Measurements from ENCODE around the gene ABHD5. TPM values are rescaled to one million over a fixed set of nuclear protein-coding genes. Genes with fewer than 3 reads are reported as not detected.

ABHD5 gene
- total and polyA plus RNA-seq, 9 donors, result 4.4 to 36.2 (median 11.3) TPM

- TF ChIP-seq EP300 (IDR thresholded peaks at IDR 0.05), result no peak
- TF ChIP-seq CTCF (IDR thresholded peaks at IDR 0.05), result no peak
- TF ChIP-seq POLR2A (IDR thresholded peaks at IDR 0.05), result no peak
- Histone ChIP-seq H3K4me1 (ENCODE audit: insufficient read depth) (no peaks in the 10 kb centered on the region), H3K27ac (no peak overlapping the region), H3K9me3 (no peaks in the 10 kb centered on the region), H3K4me3 (no peak overlapping the region), H3K36me3 (no peaks in the 10 kb centered on the region), H3K27me3 (no peaks in the 10 kb centered on the region)
- 79 to 91% (median 87%) methylated on average over 6 of the region's 6 CpGs for WGBS, 3 donors
- DNase-seq, result no peak
- intact Hi-C loops (cut with DNase I), result no loop called here
Measured at GRCh38 chr3:43732747-43733425, 42.1 kb downstream of the ABHD5 start.

- Histone ChIP-seq H3K9me3 (no peaks in the 10 kb centered on the region), H3K4me3 (no peak overlapping the region), H3K27me3 (no peaks in the 10 kb centered on the region), H3K36me3 (no peaks in the 10 kb centered on the region), H3K27ac (no peak overlapping the region), H3K4me1 (ENCODE audit: insufficient read depth) (no peaks in the 10 kb centered on the region)
- intact Hi-C loops (cut with DNase I), result no loop called here
- TF ChIP-seq EP300 (IDR thresholded peaks at IDR 0.05) (no peak), POLR2A (IDR thresholded peaks at IDR 0.05) (no peak)
- DNase-seq, result no peak
- 57 to 64% (median 60%) methylated on average over 6 of the region's 6 CpGs for WGBS, 3 donors
Measured at GRCh38 chr3:43733459-43734384, 43.0 kb downstream of the ABHD5 start.

GRCh38 chr3:43734685-43735084, 43.9 kb downstream of the ABHD5 start:
- H3K4me1 ChIP-seq (ENCODE audit: insufficient read depth), result no peaks in the 10 kb centered on the region
- H3K27ac ChIP-seq, result no peak overlapping the region
- 77 to 88% (median 87%) methylated on average over 2 of the region's 2 CpGs for WGBS, 3 donors
- no peaks in the 10 kb centered on the region for H3K36me3 ChIP-seq
- H3K9me3 ChIP-seq, result no peaks in the 10 kb centered on the region
- TF ChIP-seq CTCF (IDR thresholded peaks at IDR 0.05) (no peak), POLR2A (IDR thresholded peaks at IDR 0.05) (no peak)
- intact Hi-C loops (cut with DNase I), result no loop called here
- no peaks in the 10 kb centered on the region for H3K27me3 ChIP-seq
- no peak overlapping the region for H3K4me3 ChIP-seq
- no peak for DNase-seq

- H3K27ac ChIP-seq, result no peak overlapping the region
- WGBS, 3 donors, result 76 to 83% (median 77%) methylated on average over 4 of the region's 4 CpGs
Measured at GRCh38 chr3:43735618-43736017, 44.9 kb downstream of the ABHD5 start.

More at GRCh38 chr3:43735618-43736017, 44.9 kb downstream of the ABHD5 start:
- H3K4me3 ChIP-seq, result no peak overlapping the region
- H3K36me3 ChIP-seq, result no peaks in the 10 kb centered on the region
- H3K9me3 ChIP-seq, result no peaks in the 10 kb centered on the region
- intact Hi-C loops (cut with DNase I), result no loop called here
- no peak for DNase-seq
- H3K27me3 ChIP-seq, result no peaks in the 10 kb centered on the region
- no peaks in the 10 kb centered on the region for H3K4me1 ChIP-seq (ENCODE audit: insufficient read depth)
- no peak for TF ChIP-seq EP300 (IDR thresholded peaks at IDR 0.05)
- no peak for TF ChIP-seq POLR2A (IDR thresholded peaks at IDR 0.05)
- TF ChIP-seq CTCF (IDR thresholded peaks at IDR 0.05), result no peak
